ENCODE results near the gene MGMT. TPM values are rescaled to one million over a fixed set of nuclear protein-coding genes. Genes with fewer than 3 reads are reported as not detected.

The MGMT gene
- total RNA-seq, 2 donors from 2014 or later = 28.6 to 33.7 TPM

DNA sequence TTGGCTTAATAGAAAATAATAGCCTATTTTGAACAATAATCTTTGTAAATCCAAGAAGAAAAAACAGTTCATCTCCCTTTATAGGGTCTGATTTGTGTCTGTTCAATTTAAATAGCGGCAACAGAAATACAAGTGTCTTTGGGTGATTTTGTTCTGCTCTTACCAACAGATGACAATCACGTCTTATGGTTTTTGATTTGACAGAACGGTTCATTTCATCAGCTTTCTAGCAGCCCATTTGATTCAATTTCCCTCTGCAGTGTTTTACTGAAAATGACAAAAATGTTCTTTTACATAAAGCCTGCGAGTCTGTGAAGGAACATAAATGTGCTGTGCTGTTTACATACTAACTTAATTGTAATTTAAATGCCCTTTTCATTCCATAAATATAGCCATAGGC lies 180.5 kb downstream of the MGMT start:
- H3K4me3 Mint-ChIP-seq = no peak overlapping the region
- no peak overlapping the region for H3K9ac ChIP-seq (ENCODE audit: extremely low read depth, low read length, poor library complexity, severe bottlenecking)
- 80 to 98% methylated on average over 3 to 4 of the region's 4 CpGs for WGBS, 2 experiments (ENCODE audit: insufficient coverage in 1 of 2, insufficient read length in 1 of 2)
- no peak overlapping the region for H3K4me3 ChIP-seq (ENCODE audit: low read length)
- H3K36me3 Mint-ChIP-seq (ENCODE audit: low read depth) = peaks cover 11% of the 10 kb centered on the region
- H3K9me3 Mint-ChIP-seq = no peaks in the 10 kb centered on the region
- H3K27ac Mint-ChIP-seq = no peak overlapping the region
- H3K4me1 Mint-ChIP-seq = peaks cover 22% of the 10 kb centered on the region
- no peaks in the 10 kb centered on the region for H3K27me3 ChIP-seq (ENCODE audit: control insufficient read depth, insufficient read depth, low read length, poor library complexity, severe bottlenecking)
- no peaks in the 10 kb centered on the region for H3K36me3 ChIP-seq (ENCODE audit: control insufficient read depth, insufficient read depth, low read length)
- TF ChIP-seq CTCF (conservative IDR thresholded peaks at IDR 0.05) = no peak
- peaks cover 1% of the 10 kb centered on the region for H3K4me1 ChIP-seq (ENCODE audit: control insufficient read depth, insufficient read depth, low read length)
- H3K27ac ChIP-seq (ENCODE audit: low read depth, low read length) = no peak overlapping the region
- H3K27me3 Mint-ChIP-seq (ENCODE audit: insufficient read depth) = no peaks in the 10 kb centered on the region
- DNase-seq = no peak
- H3K9me3 ChIP-seq (ENCODE audit: control insufficient read depth, low read length) = no peaks in the 10 kb centered on the region

DNA sequence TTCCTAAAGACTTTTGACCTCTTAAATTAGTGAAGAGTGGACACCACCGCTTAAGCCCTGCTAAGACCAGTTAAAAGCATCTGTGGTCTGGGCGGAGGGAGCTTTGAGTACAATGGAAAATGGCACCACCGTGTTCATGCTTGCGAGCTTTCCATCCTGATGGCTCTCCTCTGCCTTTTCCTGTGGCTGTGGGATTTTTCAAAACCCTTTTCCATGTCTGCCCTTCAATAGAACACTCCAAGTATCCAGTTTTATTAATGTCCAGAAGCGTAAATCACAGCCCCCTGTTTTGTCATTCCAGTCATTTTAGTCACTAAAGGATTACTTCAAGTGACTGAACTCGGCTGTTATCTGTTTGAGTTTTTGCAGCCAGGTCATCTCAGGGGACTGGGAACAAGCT lies 181.8 kb downstream of the MGMT start:
- Histone ChIP-seq H3K27me3 (ENCODE audit: control insufficient read depth, insufficient read depth, low read length, poor library complexity, severe bottlenecking) (no peaks in the 10 kb centered on the region), H3K9me3 (ENCODE audit: control insufficient read depth, low read length) (no peaks in the 10 kb centered on the region), H3K4me1 (ENCODE audit: control insufficient read depth, insufficient read depth, low read length) (no peaks in the 10 kb centered on the region), H3K9ac (ENCODE audit: extremely low read depth, low read length, poor library complexity, severe bottlenecking) (no peak overlapping the region), H3K36me3 (ENCODE audit: control insufficient read depth, insufficient read depth, low read length) (no peaks in the 10 kb centered on the region), H3K4me3 (ENCODE audit: low read length) (no peak overlapping the region), H3K27ac (ENCODE audit: low read depth, low read length) (no peak overlapping the region)
- Mint-ChIP-seq H3K9me3 (no peaks in the 10 kb centered on the region), H3K4me1 (peaks cover 9% of the 10 kb centered on the region), H3K4me3 (no peak overlapping the region), H3K27ac (no peak overlapping the region), H3K27me3 (ENCODE audit: insufficient read depth) (no peaks in the 10 kb centered on the region), H3K36me3 (ENCODE audit: low read depth) (peaks cover 12% of the 10 kb centered on the region)
- TF ChIP-seq CTCF (conservative IDR thresholded peaks at IDR 0.05) = no peak
- DNase-seq = no peak
- WGBS, 2 experiments (ENCODE audit: insufficient coverage in 1 of 2, insufficient read length in 1 of 2) = 89 to 92% methylated on average over 6 of the region's 6 CpGs

- TF ChIP-seq CTCF (conservative IDR thresholded peaks at IDR 0.05) = no peak
- no peak overlapping the region for H3K4me3 Mint-ChIP-seq
- peaks cover 16% of the 10 kb centered on the region for H3K4me1 ChIP-seq (ENCODE audit: control insufficient read depth, insufficient read depth, low read length)
- no peaks in the 10 kb centered on the region for H3K27me3 Mint-ChIP-seq (ENCODE audit: insufficient read depth)
- H3K4me1 Mint-ChIP-seq = peaks cover 36% of the 10 kb centered on the region
- H3K4me3 ChIP-seq (ENCODE audit: low read length) = no peak overlapping the region
- H3K36me3 ChIP-seq (ENCODE audit: control insufficient read depth, insufficient read depth, low read length) = no peaks in the 10 kb centered on the region
- DNase-seq = no peak
- no peak overlapping the region for H3K9ac ChIP-seq (ENCODE audit: extremely low read depth, low read length, poor library complexity, severe bottlenecking)
- no peak overlapping the region for H3K27ac Mint-ChIP-seq
- H3K9me3 Mint-ChIP-seq = no peaks in the 10 kb centered on the region
- H3K9me3 ChIP-seq (ENCODE audit: control insufficient read depth, low read length) = no peaks in the 10 kb centered on the region
- 95% methylated on average over 2 to 15 of the region's 15 CpGs for WGBS, 2 experiments (ENCODE audit: insufficient coverage in 1 of 2, insufficient read length in 1 of 2)
- H3K27ac ChIP-seq (ENCODE audit: low read depth, low read length) = no peak overlapping the region
- H3K27me3 ChIP-seq (ENCODE audit: control insufficient read depth, insufficient read depth, low read length, poor library complexity, severe bottlenecking) = no peaks in the 10 kb centered on the region
- peaks cover 7% of the 10 kb centered on the region for H3K36me3 Mint-ChIP-seq (ENCODE audit: low read depth)
These were observed 185.0 kb downstream of the MGMT start for GRCh38 chr10:129652021-129652420.

All from endodermal cell (in vitro differentiated cells).